GM19035 (cell line): ENCODE data around the gene CCDC43.

ENCODE experiments used
- ATAC-seq: cut with Tn5 transposase; IDR thresholded peaks from one replicate; pipeline ENCODE4 v1.9.1; 2021; ENCODE audit not compliant: unreplicated experiment

CCDC43 gene

GRCh38 chr17:44627513-44628242, 61.9 kb downstream of the CCDC43 start:
- no peak for ATAC-seq
